GM19239 (cell line): Measurements from ENCODE around the gene CHEK2.
"Not testable (repeated sequence)": the region's sequence is repeated elsewhere in the genome, so short reads cannot be mapped to it uniquely, and the experiment has no call there.

Experiments
- DNase-seq: peaks from one replicate; pipeline ENCODE4 v3.0.0; 2011; ENCODE audit warnings: low spot score; ENCODE audit not compliant: insufficient read length
- FAIRE-seq: peaks from 2 replicates; lab custom pipeline; 2011; peaks lifted over from hg19 to GRCh38; lab: Jason Lieb, UNC

Gene CHEK2

GRCh38 chr22:28743852-28744251, 2.2 kb upstream of the CHEK2 start:
- FAIRE-seq, result no peak
- DNase-seq, result no peak

GRCh38 chr22:28742562-28742962, 942 bp upstream of the CHEK2 start:
- DNase-seq (no peak), FAIRE-seq (no peak)

- DNase-seq (no peak), FAIRE-seq (no peak)
These were observed 328 bp downstream of the CHEK2 start for GRCh38 chr22:28741200-28741784.

- not testable (repeated sequence) for DNase-seq, FAIRE-seq
These were observed 2.7 kb downstream of the CHEK2 start for GRCh38 chr22:28738876-28739275.

- no peak for DNase-seq
- FAIRE-seq, result no peak
These were observed 3.9 kb downstream of the CHEK2 start for GRCh38 chr22:28737701-28738100.

- no peak for DNase-seq
- no peak for FAIRE-seq
These were observed 5.1 kb downstream of the CHEK2 start for GRCh38 chr22:28736301-28737155.

- no peak for FAIRE-seq
- DNase-seq, result no peak
These were observed 7.2 kb downstream of the CHEK2 start for GRCh38 chr22:28734393-28734792.

- DNase-seq (no peak), FAIRE-seq (no peak)
These were observed 11.4 kb downstream of the CHEK2 start for GRCh38 chr22:28730179-28730578.

- DNase-seq (no peak), FAIRE-seq (no peak)
These were observed 12.9 kb downstream of the CHEK2 start for GRCh38 chr22:28728621-28729313.

- FAIRE-seq (no peak), DNase-seq (no peak)
These were observed 13.6 kb downstream of the CHEK2 start for GRCh38 chr22:28728002-28728401.

GRCh38 chr22:28718044-28718443, 23.6 kb downstream of the CHEK2 start:
- no peak for DNase-seq
- no peak for FAIRE-seq

- DNase-seq (no peak), FAIRE-seq (no peak)
These were observed 24.9 kb downstream of the CHEK2 start for GRCh38 chr22:28716686-28717085.

- FAIRE-seq (no peak), DNase-seq (no peak)
These were observed 26.0 kb downstream of the CHEK2 start for GRCh38 chr22:28715611-28716010.

GRCh38 chr22:28714043-28714628, 27.5 kb downstream of the CHEK2 start:
- DNase-seq (no peak), FAIRE-seq (no peak)

GRCh38 chr22:28711820-28712777, 29.5 kb downstream of the CHEK2 start:
- DNase-seq, result no peak
- no peak for FAIRE-seq

- DNase-seq (no peak), FAIRE-seq (no peak)
These were observed 30.3 kb downstream of the CHEK2 start for GRCh38 chr22:28711341-28711740.

GRCh38 chr22:28710576-28711191, 30.9 kb downstream of the CHEK2 start:
- DNase-seq (no peak), FAIRE-seq (no peak)

- FAIRE-seq (no peak), DNase-seq (no peak)
These were observed 31.5 kb downstream of the CHEK2 start for GRCh38 chr22:28710107-28710506.

- no peak for DNase-seq
- peak; percentile 51 for FAIRE-seq
These were observed 34.8 kb downstream of the CHEK2 start for GRCh38 chr22:28706845-28707244.
